GM19238 (cell line): ENCODE results near the gene FGGY.
"Not testable (repeated sequence)": the region's sequence is repeated elsewhere in the genome, so short reads cannot be mapped to it uniquely, and the experiment has no call there.

Experiments used
- DNase-seq: peaks from one replicate; pipeline ENCODE4 v3.0.0; 2011; ENCODE audit warnings: low spot score; ENCODE audit not compliant: insufficient read length

The FGGY gene

GRCh38 chr1:59285691-59286090 lies 11.2 kb upstream of the FGGY start:
- no peak for DNase-seq

GRCh38 chr1:59288046-59288445 lies 8.8 kb upstream of the FGGY start:
- DNase-seq, result no peak

GRCh38 chr1:59289570-59289969 lies 7.3 kb upstream of the FGGY start:
- no peak for DNase-seq

GRCh38 chr1:59290193-59290949 lies 6.5 kb upstream of the FGGY start:
- no peak for DNase-seq

GRCh38 chr1:59291561-59291960 lies 5.3 kb upstream of the FGGY start:
- no peak for DNase-seq

GRCh38 chr1:59292562-59292961 lies 4.3 kb upstream of the FGGY start:
- no peak for DNase-seq

- no peak for DNase-seq
These were observed 3.7 kb upstream of the FGGY start for GRCh38 chr1:59293206-59293605.

GRCh38 chr1:59293849-59294248 lies 3.0 kb upstream of the FGGY start:
- DNase-seq, result no peak

- DNase-seq, result no peak
These were observed 2.5 kb upstream of the FGGY start for GRCh38 chr1:59294423-59294822.

- DNase-seq, result no peak
These were observed 1.3 kb upstream of the FGGY start for GRCh38 chr1:59295618-59296017.

- DNase-seq, result no peak
These were observed 1.2 kb downstream of the FGGY start for GRCh38 chr1:59298026-59298583.

- no peak for DNase-seq
These were observed 1.9 kb downstream of the FGGY start for GRCh38 chr1:59298710-59299346.

- not testable (repeated sequence) for DNase-seq
These were observed 2.8 kb downstream of the FGGY start for GRCh38 chr1:59299670-59300069.

- DNase-seq, result no peak
These were observed 5.4 kb downstream of the FGGY start for GRCh38 chr1:59302297-59302696.

GRCh38 chr1:59302871-59303270 lies 6.0 kb downstream of the FGGY start:
- DNase-seq, result no peak

GRCh38 chr1:59305188-59305587 lies 8.3 kb downstream of the FGGY start:
- DNase-seq, result no peak

GRCh38 chr1:59307591-59307990 lies 10.7 kb downstream of the FGGY start:
- no peak for DNase-seq

- DNase-seq, result no peak
These were observed 11.9 kb downstream of the FGGY start for GRCh38 chr1:59308839-59309238.

- DNase-seq, result no peak
These were observed 12.5 kb downstream of the FGGY start for GRCh38 chr1:59309392-59309791.

GRCh38 chr1:59309795-59310548 lies 13.1 kb downstream of the FGGY start:
- no peak for DNase-seq

- no peak for DNase-seq
These were observed 13.8 kb downstream of the FGGY start for GRCh38 chr1:59310549-59311250.
